Measurements from ENCODE around the gene RSL24D1. TPM values are rescaled to one million over a fixed set of nuclear protein-coding genes. Genes with fewer than 3 reads are reported as not detected.

RSL24D1 gene
- total and polyA plus RNA-seq, 9 of the 15 experiments (the other 6 are each of a cell fraction or from before 2014, with no cell fraction given), result 133 to 324 (median 223) TPM

- TF ChIP-seq ZMIZ1 (IDR thresholded peaks at IDR 0.05; ENCODE audit: low read depth in 2 of 2, low read length in 2 of 2) (peak in 1 of 2 experiments; percentile 75; a peak in 2 of 4 replicates), MYC (IDR thresholded peaks at IDR 0.05; ENCODE audit: low read depth, low read length) (peak; percentile 51; the same call in 1 of the 2 replicates), MYC (CRISPR knock-in tag; IDR thresholded peaks at IDR 0.05; ENCODE audit: borderline replicate concordance, low read depth) (no peak), ZNF408 (CRISPR knock-in tag; IDR thresholded peaks at IDR 0.05; ENCODE audit: low read depth) (no peak), HDAC1 (IDR thresholded peaks at IDR 0.05) (peak in 1 of 2 experiments; percentile 78; a peak in 2 of 4 replicates), TAF9B (IDR thresholded peaks at IDR 0.05; ENCODE audit: partially characterized antibody) (peak; percentile 52), TAL1 (IDR thresholded peaks at IDR 0.05) (peak; percentile 91), KAT7 (CRISPR knock-in tag; IDR thresholded peaks at IDR 0.05; ENCODE audit: borderline replicate concordance) (peak; percentile 71; the same call in 1 of the 2 replicates), JUND (IDR thresholded peaks at IDR 0.05; ENCODE audit: borderline replicate concordance, low read depth, low read length) (peak; percentile 95), JUND (tag; IDR thresholded peaks at IDR 0.05; ENCODE audit: borderline replicate concordance, low read depth, low read length) (peak; percentile 90; the same call in 2 of the 3 replicates), ARNT (IDR thresholded peaks at IDR 0.05) (peak; percentile 43 to 82; a peak in 3 of 4 replicates), GATA2 (CRISPR knock-in tag; IDR thresholded peaks at IDR 0.05) (peak; percentile 47; the same call in 1 of the 2 replicates), HOXB6 (CRISPR knock-in tag; IDR thresholded peaks at IDR 0.05; ENCODE audit: borderline replicate concordance) (no peak), ZNF592 (IDR thresholded peaks at IDR 0.05) (peak; percentile 58), CREM (IDR thresholded peaks at IDR 0.05; ENCODE audit: low read depth) (peak; percentile 89), FOXK2 (conservative IDR thresholded peaks at IDR 0.05 in 1 of 2, IDR thresholded peaks at IDR 0.05 in 1 of 2; ENCODE audit: low read depth in 2 of 2) (peak; percentile 34 to 60; a peak in 2 of 4 replicates), NFYB (IDR thresholded peaks at IDR 0.05; ENCODE audit: extremely low read depth, insufficient read length) (no peak)
Measured at GRCh38 chr15:55237219-55238130, 40.7 kb upstream of the RSL24D1 start (continued).

Data from K562 (cell line).